GM11168 (cell line): ENCODE data around the gene CDC42EP4.
"Not testable (repeated sequence)": the region's sequence is repeated elsewhere in the genome, so short reads cannot be mapped to it uniquely, and the experiment has no call there.

Source experiments
- in situ Hi-C: fragments of 300-500 bp; cut with MboI; formaldehyde crosslinking; loops from one replicate; pipeline ENCODE4 v1.12.0; 2022; ENCODE audit warnings: low sequenced_read_pairs; ENCODE audit not compliant: unreplicated experiment

Gene CDC42EP4

GRCh38 chr17:73343739-73344454, 32.1 kb upstream of the CDC42EP4 start:
- in situ Hi-C loops = no loop called here

DNA sequence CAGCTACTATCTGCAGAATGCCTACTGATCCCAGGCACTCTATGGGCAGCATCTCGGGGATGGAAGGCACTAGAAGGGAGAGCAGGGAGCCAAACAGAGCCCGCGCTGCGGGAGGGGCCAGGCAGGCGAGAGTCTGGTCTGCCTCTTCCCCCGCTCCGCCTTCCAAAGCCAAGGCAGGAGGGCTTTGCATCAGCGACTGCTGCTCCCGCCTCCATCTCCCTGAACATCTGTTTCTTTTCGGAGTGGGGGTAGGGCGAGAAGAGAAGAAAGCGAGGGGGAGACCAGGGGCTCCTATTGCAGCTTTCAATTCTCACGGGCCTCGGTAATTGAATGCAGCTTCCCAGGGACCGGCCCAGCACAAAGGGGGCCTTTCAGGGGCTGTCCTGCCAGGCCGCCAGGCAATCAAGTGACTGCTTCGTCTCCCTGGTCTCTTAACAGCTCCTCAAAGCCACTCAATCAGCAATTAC, 31.4 kb upstream of the CDC42EP4 start:
- in situ Hi-C loops = no loop called here

DNA sequence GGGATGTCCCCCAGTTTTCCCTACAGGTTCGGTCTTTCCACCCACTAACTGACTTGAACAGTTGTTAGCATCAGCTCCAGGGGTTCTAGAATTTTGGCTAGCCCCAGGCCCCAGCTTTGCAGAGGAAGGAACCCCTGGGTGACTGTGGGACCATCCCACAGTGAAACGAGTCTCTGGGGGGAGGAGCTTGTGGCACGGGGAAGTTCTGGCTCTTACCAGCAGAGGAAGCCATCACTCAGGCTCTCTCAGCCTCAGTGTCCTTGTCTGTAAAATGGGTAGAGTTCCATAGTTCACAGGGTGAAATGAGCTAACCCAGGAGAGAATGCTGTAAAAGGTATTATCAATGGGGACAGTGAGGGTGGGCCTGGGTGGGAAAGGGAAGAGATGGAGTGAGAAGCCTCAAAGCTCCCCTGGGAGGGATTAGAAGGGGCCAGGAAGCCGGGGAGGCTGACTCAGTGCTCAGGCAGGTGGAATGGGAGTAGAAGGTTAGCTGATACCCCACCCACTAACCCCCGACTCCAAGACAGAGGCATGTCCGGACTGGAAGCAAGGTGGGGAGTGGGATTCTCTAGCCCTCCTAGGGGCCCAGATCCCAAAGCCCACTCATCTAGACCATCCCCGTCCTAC, 30.9 kb upstream of the CDC42EP4 start:
- in situ Hi-C loops = no loop called here

- in situ Hi-C loops = no loop called here
These were observed 30.3 kb upstream of the CDC42EP4 start for GRCh38 chr17:73342050-73342522.

- in situ Hi-C loops = no loop called here
These were observed 29.7 kb upstream of the CDC42EP4 start for GRCh38 chr17:73341350-73342049.

DNA sequence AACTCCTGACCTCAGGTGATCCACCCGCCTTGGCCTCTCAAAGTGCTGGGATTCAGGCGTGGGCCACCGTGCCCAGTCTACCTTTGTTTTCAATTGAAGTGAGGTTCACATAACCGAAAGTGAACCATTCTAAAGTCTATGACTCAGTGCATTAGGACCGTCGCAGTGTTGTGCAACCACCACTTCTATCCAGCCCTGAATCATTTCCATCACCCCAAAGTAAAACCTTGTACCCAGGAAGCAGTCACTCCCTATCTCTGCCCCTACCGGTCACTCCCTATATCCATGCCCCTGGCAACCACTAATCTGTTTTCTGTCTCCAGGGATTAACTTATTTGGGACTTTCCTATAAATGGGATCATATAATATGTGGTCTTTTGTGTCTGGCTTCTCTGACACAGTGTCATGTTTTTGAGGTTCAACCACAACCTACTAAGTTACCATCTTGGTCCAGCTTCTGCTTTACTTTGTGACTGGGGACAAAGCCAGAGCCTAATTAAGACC, 28.3 kb upstream of the CDC42EP4 start:
- in situ Hi-C loops = no loop called here

GRCh38 chr17:73338566-73339197, 26.9 kb upstream of the CDC42EP4 start:
- in situ Hi-C loops = no loop called here

GRCh38 chr17:73338050-73338521, 26.3 kb upstream of the CDC42EP4 start:
- in situ Hi-C loops = no loop called here

- in situ Hi-C loops = no loop called here
These were observed 25.5 kb upstream of the CDC42EP4 start for GRCh38 chr17:73337330-73337710.

- in situ Hi-C loops = no loop called here
These were observed 24.9 kb upstream of the CDC42EP4 start for GRCh38 chr17:73336408-73337329.

GRCh38 chr17:73335591-73336407, 24.0 kb upstream of the CDC42EP4 start:
- in situ Hi-C loops = no loop called here

DNA sequence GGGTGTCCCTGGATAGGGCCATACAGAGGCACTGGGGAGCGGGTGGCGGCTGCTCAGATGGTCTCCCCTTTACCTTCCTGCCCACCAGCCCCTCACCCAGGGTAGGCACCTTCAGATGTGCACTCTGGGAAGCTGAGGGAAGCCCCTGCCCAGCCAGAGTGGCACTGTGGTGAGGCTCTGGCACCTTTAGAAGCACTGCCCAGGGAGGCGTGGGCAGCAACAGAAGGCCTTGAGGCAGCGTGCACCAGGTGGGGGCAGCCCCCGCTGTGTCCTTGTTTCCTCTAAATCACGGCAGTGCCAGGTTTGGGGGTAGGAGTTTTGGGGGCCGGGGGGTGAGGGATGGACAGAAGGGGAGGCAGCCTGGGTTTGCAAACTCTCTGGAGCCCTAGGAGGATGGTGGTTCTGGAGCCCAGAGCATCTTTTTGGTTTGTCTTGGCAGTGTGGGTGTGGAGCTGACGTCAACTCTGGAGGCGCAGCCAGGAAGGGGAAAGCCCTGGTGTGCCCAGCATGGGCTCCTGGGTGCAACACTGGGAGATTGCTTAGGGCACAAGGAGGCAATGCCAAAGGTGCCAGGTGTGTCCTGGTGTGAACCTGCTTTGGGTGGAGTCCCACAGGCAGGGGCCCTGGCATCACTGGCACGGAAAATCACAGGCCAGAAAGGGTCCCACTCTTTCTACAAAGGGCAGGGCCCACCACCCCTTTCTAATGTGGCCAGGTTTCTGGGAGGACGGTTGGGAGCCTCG, 23.1 kb upstream of the CDC42EP4 start:
- in situ Hi-C loops = no loop called here

GRCh38 chr17:73333445-73333844, 21.6 kb upstream of the CDC42EP4 start:
- in situ Hi-C loops = not testable (repeated sequence)

GRCh38 chr17:73331060-73331459, 19.3 kb upstream of the CDC42EP4 start:
- in situ Hi-C loops = no loop called here

DNA sequence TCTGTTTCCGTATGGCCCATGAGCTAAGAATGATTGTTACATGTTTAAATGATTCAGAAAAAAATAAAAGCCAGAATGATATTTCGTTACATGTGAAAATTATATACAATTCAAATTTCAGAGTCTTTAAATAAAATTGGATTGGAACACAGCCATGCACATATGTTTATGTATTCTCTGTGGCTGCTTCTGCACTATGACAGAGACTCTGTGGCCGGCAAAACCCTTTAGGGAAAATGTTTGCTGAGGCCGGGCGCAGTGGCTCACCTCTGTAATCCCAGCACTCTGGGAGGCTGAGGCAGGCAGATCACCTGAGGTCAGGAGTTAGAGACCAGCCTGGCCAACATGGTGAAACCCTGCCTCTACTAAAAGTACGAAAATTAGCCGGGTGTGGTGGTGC, 15.9 kb upstream of the CDC42EP4 start:
- in situ Hi-C loops = no loop called here

- in situ Hi-C loops = no loop called here
These were observed 13.7 kb upstream of the CDC42EP4 start for GRCh38 chr17:73325527-73325842.

GRCh38 chr17:73324711-73325526, 13.1 kb upstream of the CDC42EP4 start:
- in situ Hi-C loops = no loop called here
